ENCODE results near the gene CEP55.

DNA sequence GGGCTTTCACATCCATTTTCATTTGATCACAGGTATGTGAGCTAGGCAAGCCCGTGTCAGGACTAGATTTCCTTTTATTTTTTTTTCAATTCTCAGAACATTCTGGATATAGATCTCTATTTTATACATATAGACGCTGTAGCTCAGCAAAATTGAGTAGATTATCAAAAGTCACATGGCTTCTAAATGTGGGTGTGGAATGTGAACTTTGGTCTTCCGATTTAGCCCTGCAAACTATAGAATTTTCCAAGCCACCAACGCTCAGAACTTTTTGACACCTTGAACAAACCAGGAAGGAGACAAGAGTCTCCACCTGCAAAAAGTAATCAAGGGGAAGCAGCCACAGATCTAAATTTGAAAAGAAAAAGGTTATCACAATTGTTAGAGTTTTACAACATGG lies 54.2 kb downstream of the CEP55 start:
- TF ChIP-seq ESRRG (CRISPR knock-in tag; IDR thresholded peaks at IDR 0.05), result no peak
- no peak for TF ChIP-seq ISL1 (CRISPR knock-in tag; IDR thresholded peaks at IDR 0.05)
- TF ChIP-seq, protein P1, sequence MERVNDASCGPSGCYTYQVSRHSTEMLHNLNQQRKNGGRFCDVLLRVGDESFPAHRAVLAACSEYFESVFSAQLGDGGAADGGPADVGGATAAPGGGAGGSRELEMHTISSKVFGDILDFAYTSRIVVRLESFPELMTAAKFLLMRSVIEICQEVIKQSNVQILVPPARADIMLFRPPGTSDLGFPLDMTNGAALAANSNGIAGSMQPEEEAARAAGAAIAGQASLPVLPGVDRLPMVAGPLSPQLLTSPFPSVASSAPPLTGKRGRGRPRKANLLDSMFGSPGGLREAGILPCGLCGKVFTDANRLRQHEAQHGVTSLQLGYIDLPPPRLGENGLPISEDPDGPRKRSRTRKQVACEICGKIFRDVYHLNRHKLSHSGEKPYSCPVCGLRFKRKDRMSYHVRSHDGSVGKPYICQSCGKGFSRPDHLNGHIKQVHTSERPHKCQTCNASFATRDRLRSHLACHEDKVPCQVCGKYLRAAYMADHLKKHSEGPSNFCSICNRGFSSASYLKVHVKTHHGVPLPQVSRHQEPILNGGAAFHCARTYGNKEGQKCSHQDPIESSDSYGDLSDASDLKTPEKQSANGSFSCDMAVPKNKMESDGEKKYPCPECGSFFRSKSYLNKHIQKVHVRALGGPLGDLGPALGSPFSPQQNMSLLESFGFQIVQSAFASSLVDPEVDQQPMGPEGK (CRISPR knock-in tag; IDR thresholded peaks at IDR 0.05; ENCODE audit: borderline replicate concordance), result no peak
- no peak for TF ChIP-seq BACH2 (CRISPR knock-in tag; IDR thresholded peaks at IDR 0.05; ENCODE audit: borderline replicate concordance)
- TF ChIP-seq ARNTL (CRISPR knock-in tag; IDR thresholded peaks at IDR 0.05; ENCODE audit: borderline replicate concordance, low read depth), result no peak
- TF ChIP-seq ZFP3 (CRISPR knock-in tag; IDR thresholded peaks at IDR 0.05), result no peak
- TF ChIP-seq, protein P2, sequence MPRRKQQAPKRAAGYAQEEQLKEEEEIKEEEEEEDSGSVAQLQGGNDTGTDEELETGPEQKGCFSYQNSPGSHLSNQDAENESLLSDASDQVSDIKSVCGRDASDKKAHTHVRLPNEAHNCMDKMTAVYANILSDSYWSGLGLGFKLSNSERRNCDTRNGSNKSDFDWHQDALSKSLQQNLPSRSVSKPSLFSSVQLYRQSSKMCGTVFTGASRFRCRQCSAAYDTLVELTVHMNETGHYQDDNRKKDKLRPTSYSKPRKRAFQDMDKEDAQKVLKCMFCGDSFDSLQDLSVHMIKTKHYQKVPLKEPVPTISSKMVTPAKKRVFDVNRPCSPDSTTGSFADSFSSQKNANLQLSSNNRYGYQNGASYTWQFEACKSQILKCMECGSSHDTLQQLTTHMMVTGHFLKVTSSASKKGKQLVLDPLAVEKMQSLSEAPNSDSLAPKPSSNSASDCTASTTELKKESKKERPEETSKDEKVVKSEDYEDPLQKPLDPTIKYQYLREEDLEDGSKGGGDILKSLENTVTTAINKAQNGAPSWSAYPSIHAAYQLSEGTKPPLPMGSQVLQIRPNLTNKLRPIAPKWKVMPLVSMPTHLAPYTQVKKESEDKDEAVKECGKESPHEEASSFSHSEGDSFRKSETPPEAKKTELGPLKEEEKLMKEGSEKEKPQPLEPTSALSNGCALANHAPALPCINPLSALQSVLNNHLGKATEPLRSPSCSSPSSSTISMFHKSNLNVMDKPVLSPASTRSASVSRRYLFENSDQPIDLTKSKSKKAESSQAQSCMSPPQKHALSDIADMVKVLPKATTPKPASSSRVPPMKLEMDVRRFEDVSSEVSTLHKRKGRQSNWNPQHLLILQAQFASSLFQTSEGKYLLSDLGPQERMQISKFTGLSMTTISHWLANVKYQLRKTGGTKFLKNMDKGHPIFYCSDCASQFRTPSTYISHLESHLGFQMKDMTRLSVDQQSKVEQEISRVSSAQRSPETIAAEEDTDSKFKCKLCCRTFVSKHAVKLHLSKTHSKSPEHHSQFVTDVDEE (CRISPR knock-in tag; IDR thresholded peaks at IDR 0.05), result no peak
- no peak for TF ChIP-seq TOX (CRISPR knock-in tag; IDR thresholded peaks at IDR 0.05; ENCODE audit: borderline replicate concordance)
- no peak for TF ChIP-seq SNAI2 (CRISPR knock-in tag; IDR thresholded peaks at IDR 0.05)
- TF ChIP-seq ZFP30 (CRISPR knock-in tag; IDR thresholded peaks at IDR 0.05), result no peak
- no peak for TF ChIP-seq OSR1 (CRISPR knock-in tag; IDR thresholded peaks at IDR 0.05)
- TF ChIP-seq ZNF70 (CRISPR knock-in tag; IDR thresholded peaks at IDR 0.05), result no peak
- TF ChIP-seq TCF4 (CRISPR knock-in tag; IDR thresholded peaks at IDR 0.05; ENCODE audit: borderline replicate concordance), result no peak

Data from SK-N-SH treated with all-trans-retinoic acid at 6 μM for 48 hours (cell line).